ENCODE measurements around the gene MACROH2A1.

Gene MACROH2A1

GRCh38 chr5:135349451-135349850 lies 49.6 kb downstream of the MACROH2A1 start:
- no peak for DNase-seq

- DNase-seq: no peak
Observed at GRCh38 chr5:135348918-135349317, 50.1 kb downstream of the MACROH2A1 start.

GRCh38 chr5:135347392-135347791 lies 51.6 kb downstream of the MACROH2A1 start:
- DNase-seq: no peak

- no peak for DNase-seq
Observed at GRCh38 chr5:135345956-135346731, 52.9 kb downstream of the MACROH2A1 start.

- no peak for DNase-seq
Observed at GRCh38 chr5:135344349-135344748, 54.7 kb downstream of the MACROH2A1 start.

GRCh38 chr5:135343413-135343812 lies 55.6 kb downstream of the MACROH2A1 start:
- DNase-seq: no peak

GRCh38 chr5:135342551-135342875 lies 56.5 kb downstream of the MACROH2A1 start:
- DNase-seq: no peak

- no peak for DNase-seq
Observed at GRCh38 chr5:135341696-135342550, 57.1 kb downstream of the MACROH2A1 start.

GRCh38 chr5:135341016-135341666 lies 57.9 kb downstream of the MACROH2A1 start:
- DNase-seq: no peak

- DNase-seq: no peak
Observed at GRCh38 chr5:135340568-135340967, 58.5 kb downstream of the MACROH2A1 start.

- DNase-seq: no peak
Observed at GRCh38 chr5:135339623-135340022, 59.4 kb downstream of the MACROH2A1 start.

GRCh38 chr5:135339189-135339588 lies 59.8 kb downstream of the MACROH2A1 start:
- no peak for DNase-seq

- DNase-seq: no peak
Observed at GRCh38 chr5:135337064-135337463, 62.0 kb downstream of the MACROH2A1 start.

GRCh38 chr5:135335031-135335828 lies 63.8 kb downstream of the MACROH2A1 start:
- no peak for DNase-seq

- no peak for DNase-seq
Observed at GRCh38 chr5:135333732-135334515, 65.1 kb downstream of the MACROH2A1 start.

- DNase-seq: peak; percentile 62
Observed at GRCh38 chr5:135332519-135333150, 66.4 kb downstream of the MACROH2A1 start.

GRCh38 chr5:135331612-135332011 lies 67.4 kb downstream of the MACROH2A1 start:
- DNase-seq: no peak

- DNase-seq: no peak
Observed at GRCh38 chr5:135330798-135331096, 68.3 kb downstream of the MACROH2A1 start.

- no peak for DNase-seq
Observed at GRCh38 chr5:135329913-135330797, 68.9 kb downstream of the MACROH2A1 start.

GRCh38 chr5:135329066-135329912 lies 69.7 kb downstream of the MACROH2A1 start:
- peak; percentile 59 for DNase-seq

All from retina (tissue), 1 donor.